Measurements from ENCODE around the gene UBE2E1.

UBE2E1 gene

DNA sequence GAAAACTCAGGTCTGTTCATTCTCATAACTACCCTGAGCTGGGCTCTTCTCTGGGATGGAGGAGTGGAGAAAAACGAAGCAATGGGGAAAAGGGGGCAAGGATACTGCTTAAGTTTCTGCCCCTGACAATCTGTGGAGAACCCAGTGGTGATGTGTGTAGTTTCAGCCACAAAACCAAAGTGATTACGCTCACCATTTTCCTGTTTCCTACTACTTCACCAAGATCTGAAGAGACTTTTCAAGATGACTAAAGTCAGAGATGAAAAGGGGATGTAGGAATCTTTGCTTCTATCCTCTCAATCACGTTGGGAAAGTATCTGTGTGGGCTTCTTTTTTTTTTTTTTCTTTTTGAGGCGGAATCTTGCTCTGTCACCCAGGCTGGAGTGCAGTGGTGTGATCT is 8.3 kb upstream of the UBE2E1 start:
- DNase-seq, result no peak

DNA sequence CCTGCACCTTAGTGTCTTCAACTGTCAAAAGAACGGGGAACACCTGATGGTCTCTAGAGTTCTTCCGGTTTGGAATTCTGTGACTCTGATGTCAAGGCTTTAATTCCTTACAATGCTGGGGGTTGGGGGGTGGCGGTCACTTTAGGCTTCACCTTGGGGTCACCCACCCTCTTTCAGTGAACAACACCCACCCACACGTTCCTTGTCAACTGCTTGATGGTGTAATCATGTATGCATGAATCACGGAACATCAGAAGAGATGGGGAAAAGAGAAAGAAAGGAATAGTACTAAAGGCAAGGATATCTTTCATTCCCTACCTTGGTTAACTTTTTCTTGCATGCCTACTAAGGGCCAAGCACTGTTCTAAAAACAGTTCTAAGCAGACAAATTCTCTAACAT is 7.3 kb upstream of the UBE2E1 start:
- DNase-seq, result no peak

- no peak for DNase-seq
These were observed 6.9 kb upstream of the UBE2E1 start for GRCh38 chr3:23798876-23799275.

DNA sequence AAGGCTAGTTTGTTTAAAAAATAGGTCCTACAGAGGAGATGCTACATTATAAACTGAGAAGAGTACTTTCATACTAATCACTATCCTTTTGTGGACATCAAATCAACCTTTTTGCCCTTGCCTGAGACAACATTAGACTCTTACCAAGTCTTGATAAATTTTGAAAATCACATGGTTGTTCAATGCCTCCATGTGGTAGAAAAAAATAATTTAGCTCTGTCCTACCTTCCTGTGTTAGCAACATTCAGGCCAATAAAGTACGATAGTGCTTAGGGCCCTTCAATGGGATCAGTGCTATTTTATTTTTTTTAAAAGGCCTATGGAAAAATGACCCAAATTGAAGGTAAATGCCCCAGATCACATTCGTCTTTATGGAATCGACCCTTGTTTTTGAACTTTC is 5.0 kb upstream of the UBE2E1 start:
- no peak for DNase-seq

- DNase-seq, result no peak
These were observed 1.1 kb upstream of the UBE2E1 start for GRCh38 chr3:23804441-23805209.

DNA sequence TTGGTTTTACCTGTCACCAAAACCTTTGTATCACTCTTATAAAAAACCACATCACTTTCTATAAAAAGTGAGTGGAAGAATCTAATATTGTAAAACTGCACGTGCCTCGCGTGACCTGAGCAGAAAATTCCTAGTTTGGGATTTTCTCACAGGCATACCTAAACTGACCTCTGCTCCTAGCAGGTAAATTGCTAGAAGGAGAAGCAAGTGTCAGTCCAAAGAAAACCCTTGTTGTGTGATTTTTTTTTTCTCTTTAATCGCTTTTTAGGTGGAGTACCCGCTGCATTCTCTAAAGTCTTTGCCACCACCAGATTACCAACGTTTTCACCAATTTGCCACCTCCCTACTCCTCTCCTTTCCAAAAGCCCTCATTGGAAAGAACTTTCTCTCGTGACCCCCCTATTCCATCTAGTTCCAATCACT is 534 bp upstream of the UBE2E1 start:
- no peak for DNase-seq

- DNase-seq, result no peak
These were observed 1.0 kb downstream of the UBE2E1 start for GRCh38 chr3:23806534-23807423.

- DNase-seq, result no peak
These were observed 1.8 kb downstream of the UBE2E1 start for GRCh38 chr3:23807424-23808015.

- DNase-seq, result no peak
These were observed 2.8 kb downstream of the UBE2E1 start for GRCh38 chr3:23808525-23808924.

- no peak for DNase-seq
These were observed 3.5 kb downstream of the UBE2E1 start for GRCh38 chr3:23809294-23809693.

DNA sequence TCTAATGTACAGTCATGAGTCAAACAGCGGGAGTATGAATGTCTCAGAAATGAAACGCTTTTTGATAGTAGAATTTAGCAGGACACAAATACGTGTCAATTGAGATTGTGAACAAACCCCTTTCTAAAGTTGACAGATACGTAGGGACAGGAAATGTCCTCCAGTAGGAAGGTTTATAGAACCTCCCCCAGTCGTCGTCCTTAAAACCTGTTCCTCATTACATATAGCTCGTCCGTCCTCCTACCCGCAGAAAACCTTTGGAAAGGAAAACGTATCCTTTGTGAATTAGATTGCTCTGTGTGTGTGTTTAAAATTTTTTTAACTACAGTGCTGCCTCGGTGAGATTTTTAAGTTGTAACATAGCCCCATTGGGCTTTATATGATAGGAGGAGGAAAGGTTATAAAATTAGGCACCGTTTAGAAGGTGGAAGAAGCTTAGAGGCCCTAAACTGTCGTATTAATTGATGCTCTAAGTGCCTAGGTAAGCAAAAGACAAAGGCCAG is 4.1 kb downstream of the UBE2E1 start:
- DNase-seq, result no peak

DNA sequence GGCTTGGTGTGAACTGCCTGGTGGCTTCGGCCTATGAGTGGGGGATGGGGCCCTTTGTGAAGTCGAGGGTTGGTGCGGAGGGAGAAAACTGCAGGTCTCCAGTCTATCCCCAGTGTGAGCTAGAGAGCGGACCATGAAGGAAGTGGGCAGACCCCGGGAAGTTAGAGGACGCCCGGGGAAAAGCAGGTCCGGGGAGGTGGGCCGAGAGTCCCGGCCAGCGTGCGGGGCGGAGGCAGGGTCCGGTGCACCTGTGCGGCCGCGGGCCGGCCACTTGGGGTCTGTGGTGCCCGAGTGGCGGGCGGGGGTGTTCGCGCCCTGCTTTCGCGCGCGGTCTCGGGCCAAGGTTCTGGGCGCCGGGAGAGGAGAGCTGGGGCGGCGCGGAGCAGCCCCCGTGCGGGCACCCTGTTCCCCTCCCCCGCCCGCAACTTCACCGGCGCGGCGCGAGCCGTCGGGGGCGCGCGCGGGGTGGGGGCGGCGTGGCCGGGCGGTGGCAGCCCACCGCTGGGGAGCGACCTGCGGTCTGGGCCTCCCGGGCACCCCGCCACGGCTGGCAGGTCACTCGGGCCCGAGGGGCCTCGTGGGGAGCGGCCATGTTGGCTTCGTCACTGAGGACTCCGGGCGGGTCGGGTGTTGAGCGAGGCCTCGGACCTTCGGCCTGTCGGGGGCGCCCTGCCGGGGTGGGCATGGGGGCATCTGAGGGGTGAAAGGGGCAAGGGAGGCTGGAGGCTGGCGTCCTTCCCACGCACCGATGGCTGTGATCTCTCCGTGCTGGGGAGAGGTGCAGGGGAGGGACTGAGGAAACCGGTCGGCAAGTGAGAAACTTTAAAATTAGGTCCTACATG is 4.8 kb downstream of the UBE2E1 start:
- no peak for DNase-seq

- DNase-seq, result no peak
These were observed 5.4 kb downstream of the UBE2E1 start for GRCh38 chr3:23811185-23811527.

- DNase-seq, result no peak
These were observed 6.2 kb downstream of the UBE2E1 start for GRCh38 chr3:23811919-23812318.

DNA sequence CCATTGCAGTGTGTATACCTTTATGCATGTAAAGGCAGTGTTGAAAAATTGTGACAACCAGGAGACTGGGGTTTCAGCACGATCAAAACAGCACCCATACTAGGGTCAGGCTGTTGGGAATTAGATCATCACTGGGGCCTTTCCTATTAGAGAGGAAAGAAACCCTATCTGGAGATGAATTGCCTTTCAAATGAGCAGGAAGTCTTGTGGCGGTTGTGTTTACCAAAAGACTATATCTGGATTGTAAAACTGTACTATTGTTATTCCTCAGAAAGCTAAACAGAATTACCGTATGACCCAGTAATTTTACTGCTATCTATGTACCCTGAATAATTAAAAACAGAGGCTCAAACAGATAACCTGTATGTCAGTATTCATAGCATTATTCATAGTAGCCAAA is 10.1 kb downstream of the UBE2E1 start:
- no peak for DNase-seq

DNA sequence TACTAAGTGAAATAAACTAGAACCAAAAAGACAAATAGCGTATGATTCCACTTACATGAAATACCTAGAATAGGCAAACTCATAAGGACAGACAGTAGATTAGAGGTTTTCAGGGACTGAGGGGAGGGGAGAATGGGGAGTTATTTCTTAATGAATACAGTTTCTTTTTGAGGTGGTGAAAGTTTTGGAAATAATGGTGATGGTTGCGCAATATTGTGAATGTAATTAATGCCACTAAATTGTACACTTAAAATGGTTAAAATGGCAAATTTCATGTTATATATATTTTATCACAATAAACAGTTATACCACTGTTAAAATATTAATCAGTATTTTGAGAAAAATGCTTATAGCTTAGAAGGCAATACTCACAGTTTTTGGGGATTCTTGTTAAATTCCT is 11.0 kb downstream of the UBE2E1 start:
- DNase-seq, result no peak

- DNase-seq, result no peak
These were observed 11.9 kb downstream of the UBE2E1 start for GRCh38 chr3:23817508-23818223.

DNA sequence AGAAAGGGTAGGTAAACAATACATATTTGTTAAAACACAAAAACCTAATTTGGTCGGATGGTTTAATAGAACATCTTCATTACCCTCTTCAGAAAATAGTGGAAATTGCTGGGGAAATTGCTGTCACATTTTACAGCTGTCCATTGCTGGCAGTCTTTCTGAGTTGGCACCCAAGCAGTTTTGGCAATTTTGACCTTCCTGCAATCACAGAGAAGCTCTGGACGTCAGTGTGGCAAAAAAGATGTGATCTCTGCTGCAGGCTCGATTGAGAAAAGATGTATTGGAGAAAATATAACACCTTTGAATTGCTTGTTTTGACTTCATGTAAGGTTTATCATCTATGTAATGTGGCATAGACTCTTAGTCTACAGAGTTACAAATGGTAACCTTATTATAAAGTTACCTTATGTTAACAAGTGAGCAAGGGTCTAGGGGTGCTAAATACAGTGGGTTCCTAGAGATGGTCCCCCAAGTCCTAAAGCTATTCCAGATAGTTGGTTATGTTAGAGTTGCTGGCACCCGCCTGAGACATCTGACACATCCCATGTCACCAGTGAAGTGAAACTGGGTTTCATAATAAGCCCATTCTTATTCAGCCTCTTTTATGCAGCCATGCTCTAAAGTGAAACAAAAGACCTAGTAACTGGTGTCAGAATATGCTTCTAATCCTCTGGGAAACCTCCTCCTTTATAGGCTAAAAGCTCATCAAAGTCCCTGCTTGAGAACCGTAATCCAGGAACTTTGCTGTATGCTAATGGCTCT is 14.0 kb downstream of the UBE2E1 start:
- DNase-seq, result no peak

DNA sequence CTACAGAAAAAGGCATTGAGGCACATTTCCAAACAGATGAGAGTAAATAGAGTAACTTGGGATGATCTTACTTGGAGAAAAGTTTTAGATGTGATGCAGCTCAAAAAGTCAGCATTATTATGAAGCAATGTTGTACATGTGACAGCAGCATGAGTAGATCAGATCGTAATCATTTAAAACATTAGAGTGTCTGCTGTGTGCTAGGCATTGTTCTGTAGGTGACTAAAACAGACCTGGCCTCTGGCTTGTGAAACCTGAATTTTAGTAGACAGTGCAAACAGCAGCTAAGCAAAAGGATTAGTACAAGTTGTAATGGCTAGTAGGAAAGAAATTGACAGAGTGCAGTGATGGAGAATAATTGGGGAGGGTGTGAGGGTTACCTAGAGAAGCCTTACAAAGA is 15.1 kb downstream of the UBE2E1 start:
- DNase-seq, result no peak

DNA sequence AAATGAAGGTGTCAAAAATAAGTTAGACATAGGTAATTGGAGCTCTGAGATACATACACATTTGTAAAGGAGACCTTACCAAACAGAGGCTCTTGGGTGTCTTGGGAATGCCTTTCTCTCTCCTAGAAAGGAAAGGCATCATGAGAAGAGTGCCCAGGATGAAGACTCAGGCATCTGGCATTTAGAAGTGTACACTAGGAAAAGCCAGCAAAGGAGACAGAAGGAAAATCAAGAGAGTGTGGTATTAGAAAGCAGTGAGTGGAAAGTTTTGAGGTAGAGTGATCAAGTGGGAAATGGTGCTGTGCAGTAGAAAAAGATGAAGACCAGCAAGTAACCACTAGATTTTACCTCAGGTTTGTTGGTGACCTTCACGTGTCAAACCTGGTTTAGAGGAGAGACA is 16.1 kb downstream of the UBE2E1 start:
- DNase-seq, result no peak

GRCh38 chr3:23822559-23822958 is 16.8 kb downstream of the UBE2E1 start:
- DNase-seq, result no peak

Data from NCI-H446 treated with DMSO at 0.1 percent for 48 hours (cell line).